Cerebellar cortex (tissue), 1 donor: ENCODE data around the gene LYPD5.
"Not testable (repeated sequence)": the region's sequence is repeated elsewhere in the genome, so short reads cannot be mapped to it uniquely, and the experiment has no call there.

ENCODE experiments used
- DNase-seq: peaks from one replicate; pipeline ENCODE4 v3.0.0-alpha.2; 2015; ENCODE audit warnings: low spot score

The LYPD5 gene

GRCh38 chr19:43802216-43802951 is at the start of gene LYPD5:
Gene LYPD5, minus strand, starts transcription at chr19:43802447. Its CDS starts 67 bp downstream, at chr19:43802380.
- no peak for DNase-seq

GRCh38 chr19:43848821-43849220 is 46.6 kb upstream of the LYPD5 start:
- DNase-seq = no peak

GRCh38 chr19:43847884-43848283 is 45.6 kb upstream of the LYPD5 start:
- DNase-seq = no peak

- DNase-seq = no peak
These were observed 45.0 kb upstream of the LYPD5 start for GRCh38 chr19:43847246-43847645.

GRCh38 chr19:43842007-43842406 is 39.8 kb upstream of the LYPD5 start:
- no peak for DNase-seq

GRCh38 chr19:43839139-43839538 is 36.9 kb upstream of the LYPD5 start:
- no peak for DNase-seq

GRCh38 chr19:43826787-43827754 is 24.8 kb upstream of the LYPD5 start, which contains the start of gene ZNF283:
Gene ZNF283, plus strand, starts transcription at chr19:43827321. Its CDS starts 6,184 bp downstream, at chr19:43833505.
- DNase-seq = peak; percentile 98

- DNase-seq = not testable (repeated sequence)
These were observed 22.3 kb upstream of the LYPD5 start for GRCh38 chr19:43824572-43824971.

- not testable (repeated sequence) for DNase-seq
These were observed 21.6 kb upstream of the LYPD5 start for GRCh38 chr19:43823856-43824255.

GRCh38 chr19:43820884-43821215 is 18.6 kb upstream of the LYPD5 start:
- DNase-seq = no peak

GRCh38 chr19:43820098-43820883 is 18.0 kb upstream of the LYPD5 start:
- peak; percentile 17 for DNase-seq

- no peak for DNase-seq
These were observed 16.3 kb upstream of the LYPD5 start for GRCh38 chr19:43818500-43818899.

- not testable (repeated sequence) for DNase-seq
These were observed 15.2 kb upstream of the LYPD5 start for GRCh38 chr19:43817454-43817853.

- DNase-seq = no peak
These were observed 12.6 kb upstream of the LYPD5 start for GRCh38 chr19:43814663-43815352.

- no peak for DNase-seq
These were observed 10.4 kb upstream of the LYPD5 start for GRCh38 chr19:43812688-43813087.

- DNase-seq = no peak
These were observed 10.0 kb upstream of the LYPD5 start for GRCh38 chr19:43812259-43812658.

GRCh38 chr19:43811837-43812236 is 9.6 kb upstream of the LYPD5 start:
- no peak for DNase-seq

GRCh38 chr19:43809762-43810696 is 7.8 kb upstream of the LYPD5 start:
- DNase-seq = peak; percentile 59

- no peak for DNase-seq
These were observed 5.4 kb upstream of the LYPD5 start for GRCh38 chr19:43807651-43808050.

GRCh38 chr19:43806848-43807247 is 4.6 kb upstream of the LYPD5 start:
- DNase-seq = no peak
